ENCODE data around the gene FRMD4A.
A peak's percentile ranks its signal among the peaks of the same experiment; 100 is the strongest.

FRMD4A gene

DNA sequence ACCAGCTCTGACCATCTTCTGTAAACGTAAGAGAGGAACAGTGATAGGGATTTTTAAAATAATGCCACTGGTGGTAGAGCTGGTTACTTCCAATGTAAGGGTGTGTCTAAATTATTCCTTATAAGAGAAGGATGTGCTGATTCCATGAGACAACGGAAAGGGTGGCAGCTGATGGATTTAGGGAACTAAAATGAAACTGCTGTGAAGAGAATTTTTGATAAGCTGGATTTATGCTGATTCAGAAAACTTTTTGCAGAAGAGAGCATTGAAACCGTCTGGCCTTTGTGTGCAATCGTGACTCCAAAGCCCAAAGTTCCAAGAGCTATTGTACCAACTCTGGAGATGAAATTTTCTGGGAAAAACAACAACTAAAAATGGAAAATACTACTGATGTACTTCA lies 443.0 kb downstream of the FRMD4A start:
- Histone ChIP-seq H2AFZ (ENCODE audit: low read length) (no peak overlapping the region), H3K9me3 (replicated peaks in 1 of 2; ENCODE audit: control insufficient read depth in 2 of 2, insufficient read depth in 1 of 2, low read depth in 1 of 2, low read length in 2 of 2) (no peaks in the 10 kb centered on the region), H2BK15ac (ENCODE audit: low read length) (no peak overlapping the region), H2BK120ac (ENCODE audit: low read depth, low read length) (no peak overlapping the region), H3K23ac (ENCODE audit: low read depth, low read length, poor library complexity) (no peak overlapping the region), H2AK5ac (ENCODE audit: low read depth, low read length) (no peak overlapping the region), H3K36me3 (replicated peaks in 1 of 2; ENCODE audit: control insufficient read depth in 2 of 2, insufficient read depth in 2 of 2, low read length in 2 of 2) (peaks cover 0 to 23% of the 10 kb centered on the region in 2 donors), H4K8ac (ENCODE audit: low read depth, low read length) (no peak overlapping the region), H3K4me1 (ENCODE audit: control insufficient read depth in 2 of 2, insufficient read depth in 1 of 2, low read depth in 1 of 2, low read length in 2 of 2) (peaks cover 15 to 27% of the 10 kb centered on the region in 2 donors), H2BK12ac (ENCODE audit: low read length) (no peak overlapping the region), H3K79me1 (ENCODE audit: low read depth, low read length) (peaks cover 8% of the 10 kb centered on the region), H3K27ac (replicated peaks; ENCODE audit: low read length) (no peak overlapping the region), H3K27me3 (ENCODE audit: control insufficient read depth in 3 of 3, insufficient read depth in 3 of 3, low read depth in 1 of 3, low read length in 3 of 3) (no peaks in the 10 kb centered on the region), H3K14ac (ENCODE audit: low read length) (no peak overlapping the region), H3K18ac (ENCODE audit: low read length) (no peak overlapping the region), H3K4me2 (ENCODE audit: insufficient read depth, low read length, poor library complexity, severe bottlenecking) (no peak overlapping the region), H3K4me3 (ENCODE audit: low read length in 2 of 2) (no peak overlapping the region), H4K91ac (ENCODE audit: low read depth, low read length, poor library complexity) (no peak overlapping the region), H2BK5ac (ENCODE audit: low read length) (no peak overlapping the region), H3K9ac (ENCODE audit: low read depth, low read length, poor library complexity) (no peak overlapping the region), H3K4ac (ENCODE audit: low read length) (no peak overlapping the region)
- no CpG with 5 or more reads among the region's 4 CpGs for WGBS, 2 donors (ENCODE audit: extremely low coverage in 2 of 2, insufficient read length in 2 of 2, insufficient replicate concordance in 1 of 2)
- no peak for DNase-seq (ENCODE audit: low spot score)

DNA sequence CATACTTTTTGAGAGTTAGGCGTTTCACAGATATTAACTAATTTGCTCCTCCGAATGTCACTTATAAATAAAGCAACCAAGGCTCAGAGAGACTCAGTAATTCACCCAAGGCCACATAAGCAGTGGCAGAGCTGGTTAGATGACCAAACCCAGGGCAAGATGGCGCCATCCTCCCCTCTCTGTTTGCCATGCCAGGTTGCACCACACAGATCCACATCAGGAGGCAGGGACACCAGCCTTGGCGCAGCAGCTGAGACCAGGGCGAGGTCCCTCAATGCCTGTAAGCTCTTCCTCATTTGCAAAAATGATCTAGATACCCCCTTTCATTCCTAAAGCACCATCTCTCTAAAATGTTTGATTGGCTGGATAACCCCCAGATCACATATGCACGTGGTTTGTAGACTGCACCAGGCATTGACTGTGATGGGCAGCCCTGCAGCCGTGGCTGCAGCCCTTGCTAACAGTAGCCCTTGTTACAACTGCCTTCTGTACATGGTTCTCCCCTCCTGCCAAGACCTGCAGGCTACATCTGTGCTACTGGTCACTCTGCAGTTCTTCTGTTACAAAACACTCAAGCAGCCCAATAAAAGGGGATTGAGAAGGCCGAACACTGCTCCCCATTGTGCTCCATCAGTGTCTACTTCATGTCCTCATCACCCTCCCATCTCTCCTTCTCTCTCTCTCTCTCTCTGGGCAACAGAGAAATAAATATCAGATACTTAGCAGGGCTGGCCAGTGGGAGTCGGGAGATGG lies 445.3 kb downstream of the FRMD4A start:
- Histone ChIP-seq H3K4me1 (ENCODE audit: control insufficient read depth in 2 of 2, insufficient read depth in 1 of 2, low read depth in 1 of 2, low read length in 2 of 2) (peaks cover 24 to 33% of the 10 kb centered on the region in 2 donors), H3K4me3 (ENCODE audit: low read length in 2 of 2) (no peak overlapping the region)

DNA sequence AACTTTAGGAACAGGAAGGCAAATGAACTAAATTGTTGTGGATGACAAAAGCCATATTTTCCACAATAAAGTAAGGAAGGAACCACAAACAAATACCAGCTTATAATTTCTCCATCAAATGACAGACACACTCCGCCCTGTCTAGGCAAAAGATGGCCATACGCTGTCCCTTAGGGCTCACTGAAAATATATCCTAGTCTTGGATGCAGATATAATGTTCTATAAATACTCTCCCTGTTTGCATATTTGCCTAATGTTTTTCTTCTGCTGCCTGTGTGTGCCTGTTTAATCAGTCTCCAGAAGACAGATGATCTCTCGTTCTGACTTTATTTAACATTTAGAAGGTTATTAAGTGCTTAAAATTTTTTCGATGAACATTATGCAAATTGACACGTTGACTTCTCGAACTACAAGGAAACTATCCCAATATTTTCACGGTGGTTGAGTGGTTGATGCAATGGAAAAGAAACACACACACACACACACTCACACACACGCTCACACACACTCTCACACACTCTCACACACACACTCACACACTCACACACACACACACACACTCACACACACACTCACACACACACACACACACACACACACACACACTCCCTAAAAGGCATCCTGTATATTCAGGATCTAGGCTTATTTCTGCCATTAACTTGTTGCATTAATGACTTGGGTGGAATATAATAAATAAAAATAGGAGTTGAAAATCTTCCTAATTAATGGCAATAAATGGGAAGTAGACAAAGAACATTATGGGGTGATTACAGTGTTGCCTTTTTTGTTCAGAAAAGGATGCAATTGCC lies 446.9 kb downstream of the FRMD4A start:
- Histone ChIP-seq H2AK5ac (ENCODE audit: low read depth, low read length) (no peak overlapping the region), H4K8ac (ENCODE audit: low read depth, low read length) (no peak overlapping the region), H3K27me3 (ENCODE audit: control insufficient read depth in 3 of 3, insufficient read depth in 3 of 3, low read depth in 1 of 3, low read length in 3 of 3) (no peaks in the 10 kb centered on the region), H3K4me2 (ENCODE audit: insufficient read depth, low read length, poor library complexity, severe bottlenecking) (no peak overlapping the region), H4K91ac (ENCODE audit: low read depth, low read length, poor library complexity) (no peak overlapping the region), H3K23ac (ENCODE audit: low read depth, low read length, poor library complexity) (no peak overlapping the region), H3K4ac (ENCODE audit: low read length) (no peak overlapping the region), H2AFZ (ENCODE audit: low read length) (no peak overlapping the region), H3K9me3 (replicated peaks in 1 of 2; ENCODE audit: control insufficient read depth in 2 of 2, insufficient read depth in 1 of 2, low read depth in 1 of 2, low read length in 2 of 2) (peaks cover 0 to 7% of the 10 kb centered on the region in 2 donors), H2BK12ac (ENCODE audit: low read length) (no peak overlapping the region), H3K27ac (replicated peaks; ENCODE audit: low read length) (peak overlapping the region; percentile 37), H3K36me3 (replicated peaks in 1 of 2; ENCODE audit: control insufficient read depth in 2 of 2, insufficient read depth in 2 of 2, low read length in 2 of 2) (peaks cover 0 to 35% of the 10 kb centered on the region in 2 donors), H3K4me1 (ENCODE audit: control insufficient read depth in 2 of 2, insufficient read depth in 1 of 2, low read depth in 1 of 2, low read length in 2 of 2) (peaks cover 15 to 22% of the 10 kb centered on the region in 2 donors), H2BK120ac (ENCODE audit: low read depth, low read length) (no peak overlapping the region), H3K18ac (ENCODE audit: low read length) (no peak overlapping the region), H2BK15ac (ENCODE audit: low read length) (no peak overlapping the region), H3K79me1 (ENCODE audit: low read depth, low read length) (peaks cover 10% of the 10 kb centered on the region), H3K9ac (ENCODE audit: low read depth, low read length, poor library complexity) (no peak overlapping the region), H3K4me3 (ENCODE audit: low read length in 2 of 2) (no peak overlapping the region), H2BK5ac (ENCODE audit: low read length) (no peak overlapping the region), H3K14ac (ENCODE audit: low read length) (no peak overlapping the region)
- WGBS, 2 donors (ENCODE audit: extremely low coverage in 2 of 2, insufficient read length in 2 of 2, insufficient replicate concordance in 1 of 2): no CpG with 5 or more reads among the region's 8 CpGs
- no peak for DNase-seq (ENCODE audit: low spot score)

More for the DNA sequence above, 445.3 kb downstream of the FRMD4A start:
- H2BK12ac ChIP-seq (ENCODE audit: low read length): no peak overlapping the region
- H4K91ac ChIP-seq (ENCODE audit: low read depth, low read length, poor library complexity): no peak overlapping the region
- H2BK5ac ChIP-seq (ENCODE audit: low read length): no peak overlapping the region
- H3K18ac ChIP-seq (ENCODE audit: low read length): no peak overlapping the region
- no peak overlapping the region for H3K4ac ChIP-seq (ENCODE audit: low read length)
- peaks cover 11% of the 10 kb centered on the region for H3K79me1 ChIP-seq (ENCODE audit: low read depth, low read length)
- no peak overlapping the region for H2AFZ ChIP-seq (ENCODE audit: low read length)
- no peaks in the 10 kb centered on the region for H3K27me3 ChIP-seq (ENCODE audit: control insufficient read depth in 3 of 3, insufficient read depth in 3 of 3, low read depth in 1 of 3, low read length in 3 of 3)
- DNase-seq (ENCODE audit: low spot score): no peak
- no peak overlapping the region for H3K27ac ChIP-seq (replicated peaks; ENCODE audit: low read length)
- H3K4me2 ChIP-seq (ENCODE audit: insufficient read depth, low read length, poor library complexity, severe bottlenecking): no peak overlapping the region
- no peak overlapping the region for H3K9ac ChIP-seq (ENCODE audit: low read depth, low read length, poor library complexity)
- H3K9me3 ChIP-seq (replicated peaks in 1 of 2; ENCODE audit: control insufficient read depth in 2 of 2, insufficient read depth in 1 of 2, low read depth in 1 of 2, low read length in 2 of 2): peaks cover 0 to 6% of the 10 kb centered on the region in 2 donors
- H3K36me3 ChIP-seq (replicated peaks in 1 of 2; ENCODE audit: control insufficient read depth in 2 of 2, insufficient read depth in 2 of 2, low read length in 2 of 2): peaks cover 0 to 33% of the 10 kb centered on the region in 2 donors
- no peak overlapping the region for H3K14ac ChIP-seq (ENCODE audit: low read length)
- WGBS, 2 donors (ENCODE audit: extremely low coverage in 2 of 2, insufficient read length in 2 of 2, insufficient replicate concordance in 1 of 2): no CpG with 5 or more reads among the region's 9 CpGs
- no peak overlapping the region for H2AK5ac ChIP-seq (ENCODE audit: low read depth, low read length)
- H3K23ac ChIP-seq (ENCODE audit: low read depth, low read length, poor library complexity): no peak overlapping the region
- no peak overlapping the region for H2BK15ac ChIP-seq (ENCODE audit: low read length)
- H2BK120ac ChIP-seq (ENCODE audit: low read depth, low read length): no peak overlapping the region
- no peak overlapping the region for H4K8ac ChIP-seq (ENCODE audit: low read depth, low read length)

DNA sequence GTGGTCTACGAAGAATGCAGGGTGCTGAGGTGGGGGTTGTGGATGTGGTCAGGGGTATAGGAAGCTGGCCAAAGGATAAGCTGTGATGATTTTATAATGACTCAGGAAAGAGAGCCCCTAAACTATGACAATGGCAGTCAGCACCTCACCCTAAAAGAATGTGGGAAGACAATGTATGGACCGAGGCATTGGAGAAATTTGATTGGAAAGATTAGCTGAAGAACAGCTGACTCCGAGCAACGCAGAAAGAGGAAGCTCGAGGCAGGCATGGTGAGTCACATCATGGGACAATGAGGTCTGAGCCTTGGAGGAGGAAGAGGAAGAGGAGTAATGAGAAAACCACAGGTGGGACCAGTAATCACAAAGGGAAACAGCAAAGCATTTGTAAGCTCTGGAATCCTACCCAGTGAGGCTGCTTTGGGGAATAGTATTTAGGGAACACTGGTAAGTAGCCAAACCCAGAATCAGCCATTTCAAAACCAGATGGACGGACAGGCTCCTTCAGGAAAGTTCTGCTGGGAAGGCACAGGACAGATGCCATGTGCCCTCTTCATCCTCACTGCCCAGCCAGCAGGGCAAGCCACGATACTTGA lies 448.5 kb downstream of the FRMD4A start:
- no peak overlapping the region for H2BK12ac ChIP-seq (ENCODE audit: low read length)
- WGBS, 2 donors (ENCODE audit: extremely low coverage in 2 of 2, insufficient read length in 2 of 2, insufficient replicate concordance in 1 of 2): no CpG with 5 or more reads among the region's 7 CpGs
- peak overlapping the region; percentile 86 for H3K27ac ChIP-seq (replicated peaks; ENCODE audit: low read length)

More for the DNA sequence above, 448.5 kb downstream of the FRMD4A start:
- H2BK15ac ChIP-seq (ENCODE audit: low read length): no peak overlapping the region
- no peak overlapping the region for H3K4ac ChIP-seq (ENCODE audit: low read length)
- no peaks in the 10 kb centered on the region for H3K27me3 ChIP-seq (ENCODE audit: control insufficient read depth in 3 of 3, insufficient read depth in 3 of 3, low read depth in 1 of 3, low read length in 3 of 3)
- H3K9me3 ChIP-seq (replicated peaks in 1 of 2; ENCODE audit: control insufficient read depth in 2 of 2, insufficient read depth in 1 of 2, low read depth in 1 of 2, low read length in 2 of 2): peaks cover 0 to 9% of the 10 kb centered on the region in 2 donors
- no peak overlapping the region for H2AK5ac ChIP-seq (ENCODE audit: low read depth, low read length)
- H3K36me3 ChIP-seq (replicated peaks in 1 of 2; ENCODE audit: control insufficient read depth in 2 of 2, insufficient read depth in 2 of 2, low read length in 2 of 2): peaks cover 0 to 30% of the 10 kb centered on the region in 2 donors
- no peak overlapping the region for H3K4me3 ChIP-seq (ENCODE audit: low read length in 2 of 2)
- no peak overlapping the region for H4K8ac ChIP-seq (ENCODE audit: low read depth, low read length)
- H3K23ac ChIP-seq (ENCODE audit: low read depth, low read length, poor library complexity): no peak overlapping the region
- no peak overlapping the region for H2BK5ac ChIP-seq (ENCODE audit: low read length)
- H4K91ac ChIP-seq (ENCODE audit: low read depth, low read length, poor library complexity): no peak overlapping the region
- peaks cover 12 to 15% of the 10 kb centered on the region in 2 donors for H3K4me1 ChIP-seq (ENCODE audit: control insufficient read depth in 2 of 2, insufficient read depth in 1 of 2, low read depth in 1 of 2, low read length in 2 of 2)
- no peak overlapping the region for H3K9ac ChIP-seq (ENCODE audit: low read depth, low read length, poor library complexity)
- no peak overlapping the region for H3K14ac ChIP-seq (ENCODE audit: low read length)
- no peak overlapping the region for H2BK120ac ChIP-seq (ENCODE audit: low read depth, low read length)
- DNase-seq (ENCODE audit: low spot score): peak; percentile 44
- H3K18ac ChIP-seq (ENCODE audit: low read length): no peak overlapping the region
- H2AFZ ChIP-seq (ENCODE audit: low read length): no peak overlapping the region
- H3K79me1 ChIP-seq (ENCODE audit: low read depth, low read length): peaks cover 10% of the 10 kb centered on the region
- H3K4me2 ChIP-seq (ENCODE audit: insufficient read depth, low read length, poor library complexity, severe bottlenecking): peak overlapping the region; percentile 3

Measured in neuronal stem cell (in vitro differentiated cells).